ENCODE results near the gene MACROD2. TPM values are rescaled to one million over a fixed set of nuclear protein-coding genes. Genes with fewer than 3 reads are reported as not detected.

The MACROD2 gene
- total RNA-seq, 1 donor from 2014 or later: 2.5 TPM

DNA sequence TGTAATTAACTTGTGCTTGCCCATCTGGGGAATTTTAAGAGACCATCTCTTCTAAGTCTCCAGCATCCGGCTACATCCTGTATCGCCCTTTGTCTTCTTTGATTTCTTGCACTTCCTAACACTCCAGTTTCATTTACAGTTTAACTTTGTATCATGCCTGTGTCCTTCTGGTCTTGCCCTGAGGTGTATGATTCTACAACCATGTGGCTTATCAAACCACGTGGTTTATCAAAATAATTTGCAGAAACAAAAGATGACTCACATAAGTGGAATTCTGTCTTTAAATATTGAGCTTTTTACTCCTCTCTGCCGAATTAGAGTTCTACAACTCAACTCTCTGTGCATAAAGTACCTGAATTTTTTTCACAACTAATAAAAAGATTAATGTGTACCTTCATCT is 1997.2 kb downstream of the MACROD2 start:
- peaks cover 1% of the 10 kb centered on the region for H3K36me3 Mint-ChIP-seq (ENCODE audit: unreplicated experiment)

GRCh38 chr20:16000112-16000511 is 2004.8 kb downstream of the MACROD2 start:
- H3K27ac Mint-ChIP-seq (ENCODE audit: unreplicated experiment): no peak overlapping the region
- no peak overlapping the region for H3K4me3 Mint-ChIP-seq (ENCODE audit: unreplicated experiment)
- DNase-seq (ENCODE audit: extremely low spot score, unreplicated experiment): no peak
- H3K36me3 Mint-ChIP-seq (ENCODE audit: unreplicated experiment): peaks cover 3% of the 10 kb centered on the region
- peaks cover 35% of the 10 kb centered on the region for H3K9me3 Mint-ChIP-seq (ENCODE audit: unreplicated experiment)
- TF ChIP-seq, protein P1, sequence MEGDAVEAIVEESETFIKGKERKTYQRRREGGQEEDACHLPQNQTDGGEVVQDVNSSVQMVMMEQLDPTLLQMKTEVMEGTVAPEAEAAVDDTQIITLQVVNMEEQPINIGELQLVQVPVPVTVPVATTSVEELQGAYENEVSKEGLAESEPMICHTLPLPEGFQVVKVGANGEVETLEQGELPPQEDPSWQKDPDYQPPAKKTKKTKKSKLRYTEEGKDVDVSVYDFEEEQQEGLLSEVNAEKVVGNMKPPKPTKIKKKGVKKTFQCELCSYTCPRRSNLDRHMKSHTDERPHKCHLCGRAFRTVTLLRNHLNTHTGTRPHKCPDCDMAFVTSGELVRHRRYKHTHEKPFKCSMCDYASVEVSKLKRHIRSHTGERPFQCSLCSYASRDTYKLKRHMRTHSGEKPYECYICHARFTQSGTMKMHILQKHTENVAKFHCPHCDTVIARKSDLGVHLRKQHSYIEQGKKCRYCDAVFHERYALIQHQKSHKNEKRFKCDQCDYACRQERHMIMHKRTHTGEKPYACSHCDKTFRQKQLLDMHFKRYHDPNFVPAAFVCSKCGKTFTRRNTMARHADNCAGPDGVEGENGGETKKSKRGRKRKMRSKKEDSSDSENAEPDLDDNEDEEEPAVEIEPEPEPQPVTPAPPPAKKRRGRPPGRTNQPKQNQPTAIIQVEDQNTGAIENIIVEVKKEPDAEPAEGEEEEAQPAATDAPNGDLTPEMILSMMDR (IDR thresholded peaks at IDR 0.05): no peak
- H3K4me1 Mint-ChIP-seq (ENCODE audit: unreplicated experiment): no peaks in the 10 kb centered on the region
- no peaks in the 10 kb centered on the region for H3K27me3 Mint-ChIP-seq (ENCODE audit: unreplicated experiment)

More for the DNA sequence above, 1997.2 kb downstream of the MACROD2 start:
- peaks cover 13% of the 10 kb centered on the region for H3K9me3 Mint-ChIP-seq (ENCODE audit: unreplicated experiment)
- H3K4me3 Mint-ChIP-seq (ENCODE audit: unreplicated experiment): no peak overlapping the region
- H3K27me3 Mint-ChIP-seq (ENCODE audit: unreplicated experiment): peaks cover 3% of the 10 kb centered on the region
- H3K27ac Mint-ChIP-seq (ENCODE audit: unreplicated experiment): no peak overlapping the region
- H3K4me1 Mint-ChIP-seq (ENCODE audit: unreplicated experiment): no peaks in the 10 kb centered on the region
- TF ChIP-seq, protein P1 (IDR thresholded peaks at IDR 0.05): no peak
- no peak for DNase-seq (ENCODE audit: extremely low spot score, unreplicated experiment)

- Mint-ChIP-seq H3K4me1 (ENCODE audit: unreplicated experiment) (no peaks in the 10 kb centered on the region), H3K36me3 (ENCODE audit: unreplicated experiment) (peaks cover 3% of the 10 kb centered on the region), H3K4me3 (ENCODE audit: unreplicated experiment) (no peak overlapping the region), H3K9me3 (ENCODE audit: unreplicated experiment) (peaks cover 32% of the 10 kb centered on the region), H3K27ac (ENCODE audit: unreplicated experiment) (no peak overlapping the region), H3K27me3 (ENCODE audit: unreplicated experiment) (no peaks in the 10 kb centered on the region)
- no peak for DNase-seq (ENCODE audit: extremely low spot score, unreplicated experiment)
- TF ChIP-seq, protein P1 (IDR thresholded peaks at IDR 0.05): no peak
Observed at GRCh38 chr20:16001286-16001685, 2006.0 kb downstream of the MACROD2 start.

DNA sequence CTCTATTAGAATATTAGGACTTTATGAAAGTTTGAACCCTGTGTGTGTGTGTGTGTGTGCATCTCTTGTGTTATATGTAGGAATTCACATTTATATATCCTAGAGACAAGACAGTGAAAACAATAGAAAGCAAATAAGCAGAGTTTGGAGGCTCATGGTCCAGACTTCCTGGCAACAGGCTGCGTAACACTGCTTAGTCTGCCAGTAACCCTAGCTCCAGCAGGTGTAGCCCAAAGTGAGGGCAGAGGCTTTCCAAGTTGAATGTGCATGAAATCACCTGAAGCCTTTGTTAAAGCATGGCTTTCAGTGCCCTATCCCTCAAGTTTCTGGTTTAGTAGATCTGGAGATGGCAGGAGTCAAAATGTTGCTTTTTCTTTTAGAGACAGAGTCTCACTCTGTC is 2008.0 kb downstream of the MACROD2 start:
- no peaks in the 10 kb centered on the region for H3K27me3 Mint-ChIP-seq (ENCODE audit: unreplicated experiment)
- H3K36me3 Mint-ChIP-seq (ENCODE audit: unreplicated experiment): no peaks in the 10 kb centered on the region
- TF ChIP-seq, protein P1 (IDR thresholded peaks at IDR 0.05): no peak
- no peak overlapping the region for H3K4me3 Mint-ChIP-seq (ENCODE audit: unreplicated experiment)
- DNase-seq (ENCODE audit: extremely low spot score, unreplicated experiment): no peak
- H3K27ac Mint-ChIP-seq (ENCODE audit: unreplicated experiment): no peak overlapping the region
- H3K9me3 Mint-ChIP-seq (ENCODE audit: unreplicated experiment): peaks cover 20% of the 10 kb centered on the region
- H3K4me1 Mint-ChIP-seq (ENCODE audit: unreplicated experiment): no peaks in the 10 kb centered on the region

- TF ChIP-seq, protein P1 (IDR thresholded peaks at IDR 0.05): no peak
- no peaks in the 10 kb centered on the region for H3K36me3 Mint-ChIP-seq (ENCODE audit: unreplicated experiment)
- no peaks in the 10 kb centered on the region for H3K27me3 Mint-ChIP-seq (ENCODE audit: unreplicated experiment)
- peaks cover 12% of the 10 kb centered on the region for H3K9me3 Mint-ChIP-seq (ENCODE audit: unreplicated experiment)
- no peak overlapping the region for H3K27ac Mint-ChIP-seq (ENCODE audit: unreplicated experiment)
- no peak overlapping the region for H3K4me3 Mint-ChIP-seq (ENCODE audit: unreplicated experiment)
- DNase-seq (ENCODE audit: extremely low spot score, unreplicated experiment): no peak
- no peaks in the 10 kb centered on the region for H3K4me1 Mint-ChIP-seq (ENCODE audit: unreplicated experiment)
Observed at GRCh38 chr20:16004108-16004854, 2009.0 kb downstream of the MACROD2 start.

Measured in osteocyte (in vitro differentiated cells).